HEK293 (cell line): ENCODE results near the gene EBF3.

Experiments used
- CTCF ChIA-PET: fragments of 350-600 bp; formaldehyde crosslinking; extraction: SDS; loops from one replicate; lab custom pipeline; 2021; ENCODE audit warnings: antibody characterized with exemption; lab: Yijun Ruan, JAX
- POLR2A ChIA-PET: fragments of 300-600 bp; formaldehyde crosslinking; extraction: SDS; loops from one replicate; lab custom pipeline; 2020; ENCODE audit warnings: antibody characterized with exemption, inconsistent platforms; lab: Yijun Ruan, JAX
- H3K27ac ChIP-seq: fragments of 200-500 bp; sonication (Bioruptor generic); 2 replicates; pipeline ENCODE4 v1.5.1; 2014; ENCODE audit warnings: low read depth, low read length, control low read depth, inconsistent platforms; ENCODE audit errors: extremely low read depth
- H3K36me3 ChIP-seq, 2 experiments: fragments of 200-500 bp in 1 of 2; sonication (Bioruptor generic) in 1 of 2; 1 replicate in 1 of 2; 2 replicates in 1 of 2; pipeline ENCODE4 v1.5.1; 2014 to 2017; ENCODE audit warnings: inconsistent platforms in 2 of 2, low read length in 2 of 2; ENCODE audit not compliant: control insufficient read depth in 2 of 2, insufficient read depth in 1 of 2
- H3K4me1 ChIP-seq: fragments of 200-500 bp; sonication (Bioruptor generic); 2 replicates; pipeline ENCODE4 v1.5.1; 2014; ENCODE audit warnings: mild to moderate bottlenecking, low read length, inconsistent platforms; ENCODE audit not compliant: control insufficient read depth, insufficient read depth
- H3K4me3 ChIP-seq: 2 replicates; pipeline ENCODE4 v1.5.1; 2011; ENCODE audit warnings: low read depth, mild to moderate bottlenecking, control low read depth, low read length, moderate library complexity
- H3K9me3 ChIP-seq: fragments of 200-500 bp; sonication (Bioruptor generic); 2 replicates; pipeline ENCODE4 v1.5.1; 2014; ENCODE audit warnings: low read depth, low read length, inconsistent platforms; ENCODE audit not compliant: control insufficient read depth, insufficient read depth
- BCL11A ChIP-seq: fragments of 450-650 bp; formaldehyde crosslinking; IDR thresholded peaks from 2 replicates; pipeline ENCODE4 v1.5.1; 2016; ENCODE audit warnings: low read depth, missing biosample characterization, missing genetic modification characterization
- IKZF3 ChIP-seq: fragments of 450-650 bp; IDR thresholded peaks from 2 replicates; pipeline ENCODE4 v1.5.0; 2018; ENCODE audit warnings: missing biosample characterization, mild to moderate bottlenecking, missing genetic modification characterization, moderate library complexity
- TSHZ1 ChIP-seq: fragments of 450-650 bp; formaldehyde crosslinking; IDR thresholded peaks from 2 replicates; pipeline ENCODE4 v1.5.1; 2016; ENCODE audit warnings: missing biosample characterization, missing genetic modification characterization, borderline replicate concordance
- ZBTB7A ChIP-seq: fragments of 450-650 bp; formaldehyde crosslinking; IDR thresholded peaks from 2 replicates; pipeline ENCODE4 v1.5.1; 2016; ENCODE audit warnings: low read depth, missing biosample characterization, missing genetic modification characterization
- ZEB2 ChIP-seq: fragments of 450-650 bp; formaldehyde crosslinking; IDR thresholded peaks from 2 replicates; pipeline ENCODE4 v1.5.1; 2016; ENCODE audit warnings: missing biosample characterization, missing genetic modification characterization
- ZFP37 ChIP-seq: fragments of 450-650 bp; formaldehyde crosslinking; IDR thresholded peaks from 2 replicates; pipeline ENCODE4 v1.5.1; 2016; ENCODE audit warnings: missing biosample characterization, missing genetic modification characterization
- ZFP69B ChIP-seq: fragments of 450-650 bp; formaldehyde crosslinking; IDR thresholded peaks from 2 replicates; pipeline ENCODE4 v1.5.1; 2016; ENCODE audit warnings: missing biosample characterization, missing genetic modification characterization
- ZNF155 ChIP-seq: fragments of 450-650 bp; formaldehyde crosslinking; IDR thresholded peaks from 2 replicates; pipeline ENCODE4 v1.5.1; 2016; ENCODE audit warnings: missing biosample characterization, missing genetic modification characterization
- ZNF19 ChIP-seq: fragments of 450-650 bp; formaldehyde crosslinking; IDR thresholded peaks from 2 replicates; pipeline ENCODE4; 2016; ENCODE audit warnings: missing biosample characterization, missing genetic modification characterization, low read depth
- ZNF221 ChIP-seq: fragments of 450-650 bp; formaldehyde crosslinking; IDR thresholded peaks from 2 replicates; pipeline ENCODE4 v1.5.1; 2017; ENCODE audit warnings: missing biosample characterization, missing genetic modification characterization, borderline replicate concordance
- ZNF223 ChIP-seq: fragments of 450-650 bp; formaldehyde crosslinking; IDR thresholded peaks from 2 replicates; pipeline ENCODE4 v1.5.1; 2016; ENCODE audit warnings: missing biosample characterization, missing genetic modification characterization
- ZNF23 ChIP-seq: fragments of 450-650 bp; formaldehyde crosslinking; IDR thresholded peaks from 2 replicates; pipeline ENCODE4 v1.5.1; 2016; ENCODE audit warnings: missing biosample characterization, missing genetic modification characterization, borderline replicate concordance
- ZNF280D ChIP-seq: fragments of 450-650 bp; formaldehyde crosslinking; IDR thresholded peaks from 2 replicates; pipeline ENCODE4 v1.5.1; 2016; ENCODE audit warnings: missing biosample characterization, missing genetic modification characterization
- ZNF335 ChIP-seq: fragments of 450-650 bp; formaldehyde crosslinking; conservative IDR thresholded peaks from 2 replicates; pipeline ENCODE4 v1.5.1; 2016; ENCODE audit warnings: missing biosample characterization, missing genetic modification characterization
- ZNF423 ChIP-seq: fragments of 450-650 bp; formaldehyde crosslinking; IDR thresholded peaks from 2 replicates; pipeline ENCODE4 v1.5.1; 2016; ENCODE audit warnings: missing biosample characterization, missing genetic modification characterization
- ZNF629 ChIP-seq: fragments of 450-650 bp; formaldehyde crosslinking; IDR thresholded peaks from 2 replicates; pipeline ENCODE4 v1.5.1; 2017; ENCODE audit warnings: missing biosample characterization, missing genetic modification characterization
- ZNF639 ChIP-seq: fragments of 450-650 bp; formaldehyde crosslinking; IDR thresholded peaks from 2 replicates; pipeline ENCODE4 v1.5.1; 2016; ENCODE audit warnings: missing biosample characterization, missing genetic modification characterization
- TF ChIP-seq, protein P1 (sequence below): fragments of 450-650 bp; formaldehyde crosslinking; IDR thresholded peaks from 2 replicates; pipeline ENCODE4 v1.5.1; 2016; ENCODE audit warnings: missing biosample characterization, missing genetic modification characterization
- TF ChIP-seq, protein P2 (sequence below): fragments of 450-650 bp; formaldehyde crosslinking; IDR thresholded peaks from 2 replicates; pipeline ENCODE4 v1.5.1; 2016; ENCODE audit warnings: missing biosample characterization, missing genetic modification characterization
- TF ChIP-seq, protein P3 (sequence below): fragments of 450-650 bp; formaldehyde crosslinking; conservative IDR thresholded peaks from 2 replicates; pipeline ENCODE4 v1.5.1; 2016; ENCODE audit warnings: low read depth, missing biosample characterization, missing genetic modification characterization
- TF ChIP-seq, protein P4 (sequence below): fragments of 450-650 bp; formaldehyde crosslinking; IDR thresholded peaks from 2 replicates; pipeline ENCODE4 v1.5.1; 2016; ENCODE audit warnings: missing biosample characterization, missing genetic modification characterization

EBF3 gene

DNA sequence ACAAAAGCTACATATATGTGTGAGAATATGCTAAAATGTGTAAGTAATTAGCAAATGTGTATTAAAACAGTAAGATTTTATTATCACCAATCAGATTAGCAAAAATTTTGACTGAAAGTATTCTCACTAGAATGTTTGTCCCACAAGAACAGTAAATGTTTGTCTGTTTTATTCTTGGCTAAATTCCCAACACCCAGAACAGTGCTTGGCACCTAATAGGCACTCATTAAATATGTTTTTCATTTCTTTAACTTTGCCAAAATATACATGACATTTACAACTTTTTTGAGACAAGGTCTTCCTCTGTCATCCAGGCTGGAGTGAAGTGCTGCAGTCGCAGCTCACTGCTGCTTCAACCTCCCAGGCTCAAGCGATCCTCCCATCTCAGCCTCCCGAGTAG is 143.6 kb downstream of the EBF3 start (continued):
- no peak for TF ChIP-seq ZEB2 (tag by site-specific recombination)
- TF ChIP-seq ZNF223: no peak
- TF ChIP-seq ZBTB7A (tag by site-specific recombination): no peak
- no peak for TF ChIP-seq TSHZ1 (tag by site-specific recombination)
- TF ChIP-seq ZNF19: no peak
- TF ChIP-seq, protein P1, sequence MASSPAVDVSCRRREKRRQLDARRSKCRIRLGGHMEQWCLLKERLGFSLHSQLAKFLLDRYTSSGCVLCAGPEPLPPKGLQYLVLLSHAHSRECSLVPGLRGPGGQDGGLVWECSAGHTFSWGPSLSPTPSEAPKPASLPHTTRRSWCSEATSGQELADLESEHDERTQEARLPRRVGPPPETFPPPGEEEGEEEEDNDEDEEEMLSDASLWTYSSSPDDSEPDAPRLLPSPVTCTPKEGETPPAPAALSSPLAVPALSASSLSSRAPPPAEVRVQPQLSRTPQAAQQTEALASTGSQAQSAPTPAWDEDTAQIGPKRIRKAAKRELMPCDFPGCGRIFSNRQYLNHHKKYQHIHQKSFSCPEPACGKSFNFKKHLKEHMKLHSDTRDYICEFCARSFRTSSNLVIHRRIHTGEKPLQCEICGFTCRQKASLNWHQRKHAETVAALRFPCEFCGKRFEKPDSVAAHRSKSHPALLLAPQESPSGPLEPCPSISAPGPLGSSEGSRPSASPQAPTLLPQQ: no peak
- no peak for TF ChIP-seq ZNF221 (tag by site-specific recombination)
- TF ChIP-seq ZNF280D (tag by site-specific recombination): no peak
- TF ChIP-seq ZNF335: no peak

DNA sequence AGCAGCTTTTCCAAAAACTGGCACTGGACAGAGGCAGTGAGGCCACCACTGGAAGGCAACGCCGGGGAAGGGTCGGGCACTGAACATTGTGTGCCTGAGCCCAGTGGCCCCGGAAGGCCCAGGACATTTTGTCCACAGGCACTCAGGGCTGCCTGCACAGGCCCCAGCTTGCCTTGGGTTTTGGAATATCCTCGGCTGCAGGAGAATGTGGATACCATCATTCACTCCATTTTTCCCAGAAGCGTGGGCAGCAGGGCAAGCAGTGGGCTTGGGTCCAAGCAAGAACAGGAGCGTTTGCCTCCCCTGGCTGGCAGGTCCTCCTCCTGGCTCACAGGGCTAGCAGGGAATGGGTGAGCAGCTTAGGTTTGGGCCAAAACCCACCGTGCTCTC is 147.4 kb downstream of the EBF3 start:
- Histone ChIP-seq H3K4me1 (no peaks in the 10 kb centered on the region), H3K27ac (no peak overlapping the region), H3K36me3 (no peaks in the 10 kb centered on the region), H3K9me3 (no peaks in the 10 kb centered on the region), H3K4me3 (no peak overlapping the region)
- ChIA-PET CTCF (interaction anchor here (0.5 kb wide), 1 partner anchor 710 kb away, joined by 3 read pairs; no protein-coding TSS in a partner anchor), POLR2A (no interaction called here)
- TF ChIP-seq ZNF423 (tag by site-specific recombination): no peak
- TF ChIP-seq ZNF23 (tag by site-specific recombination): no peak
- TF ChIP-seq ZNF639: no peak
- no peak for TF ChIP-seq ZNF629 (tag by site-specific recombination)
- TF ChIP-seq IKZF3 (tag by site-specific recombination): no peak
- TF ChIP-seq, protein P2, sequence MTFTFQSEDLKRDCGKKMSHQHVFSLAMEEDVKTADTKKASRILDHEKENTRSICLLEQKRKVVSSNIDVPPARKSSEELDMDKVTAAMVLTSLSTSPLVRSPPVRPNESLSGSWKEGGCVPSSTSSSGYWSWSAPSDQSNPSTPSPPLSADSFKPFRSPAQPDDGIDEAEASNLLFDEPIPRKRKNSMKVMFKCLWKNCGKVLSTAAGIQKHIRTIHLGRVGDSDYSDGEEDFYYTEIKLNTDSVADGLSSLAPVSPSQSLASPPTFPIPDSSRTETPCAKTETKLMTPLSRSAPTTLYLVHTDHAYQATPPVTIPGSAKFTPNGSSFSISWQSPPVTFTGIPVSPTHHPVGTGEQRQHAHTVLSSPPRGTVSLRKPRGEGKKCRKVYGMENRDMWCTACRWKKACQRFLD (tag by site-specific recombination): no peak
- TF ChIP-seq, protein P3, sequence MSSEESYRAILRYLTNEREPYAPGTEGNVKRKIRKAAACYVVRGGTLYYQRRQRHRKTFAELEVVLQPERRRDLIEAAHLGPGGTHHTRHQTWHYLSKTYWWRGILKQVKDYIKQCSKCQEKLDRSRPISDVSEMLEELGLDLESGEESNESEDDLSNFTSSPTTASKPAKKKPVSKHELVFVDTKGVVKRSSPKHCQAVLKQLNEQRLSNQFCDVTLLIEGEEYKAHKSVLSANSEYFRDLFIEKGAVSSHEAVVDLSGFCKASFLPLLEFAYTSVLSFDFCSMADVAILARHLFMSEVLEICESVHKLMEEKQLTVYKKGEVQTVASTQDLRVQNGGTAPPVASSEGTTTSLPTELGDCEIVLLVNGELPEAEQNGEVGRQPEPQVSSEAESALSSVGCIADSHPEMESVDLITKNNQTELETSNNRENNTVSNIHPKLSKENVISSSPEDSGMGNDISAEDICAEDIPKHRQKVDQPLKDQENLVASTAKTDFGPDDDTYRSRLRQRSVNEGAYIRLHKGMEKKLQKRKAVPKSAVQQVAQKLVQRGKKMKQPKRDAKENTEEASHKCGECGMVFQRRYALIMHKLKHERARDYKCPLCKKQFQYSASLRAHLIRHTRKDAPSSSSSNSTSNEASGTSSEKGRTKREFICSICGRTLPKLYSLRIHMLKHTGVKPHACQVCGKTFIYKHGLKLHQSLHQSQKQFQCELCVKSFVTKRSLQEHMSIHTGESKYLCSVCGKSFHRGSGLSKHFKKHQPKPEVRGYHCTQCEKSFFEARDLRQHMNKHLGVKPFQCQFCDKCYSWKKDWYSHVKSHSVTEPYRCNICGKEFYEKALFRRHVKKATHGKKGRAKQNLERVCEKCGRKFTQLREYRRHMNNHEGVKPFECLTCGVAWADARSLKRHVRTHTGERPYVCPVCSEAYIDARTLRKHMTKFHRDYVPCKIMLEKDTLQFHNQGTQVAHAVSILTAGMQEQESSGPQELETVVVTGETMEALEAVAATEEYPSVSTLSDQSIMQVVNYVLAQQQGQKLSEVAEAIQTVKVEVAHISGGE (tag by site-specific recombination): no peak
- TF ChIP-seq, protein P4, sequence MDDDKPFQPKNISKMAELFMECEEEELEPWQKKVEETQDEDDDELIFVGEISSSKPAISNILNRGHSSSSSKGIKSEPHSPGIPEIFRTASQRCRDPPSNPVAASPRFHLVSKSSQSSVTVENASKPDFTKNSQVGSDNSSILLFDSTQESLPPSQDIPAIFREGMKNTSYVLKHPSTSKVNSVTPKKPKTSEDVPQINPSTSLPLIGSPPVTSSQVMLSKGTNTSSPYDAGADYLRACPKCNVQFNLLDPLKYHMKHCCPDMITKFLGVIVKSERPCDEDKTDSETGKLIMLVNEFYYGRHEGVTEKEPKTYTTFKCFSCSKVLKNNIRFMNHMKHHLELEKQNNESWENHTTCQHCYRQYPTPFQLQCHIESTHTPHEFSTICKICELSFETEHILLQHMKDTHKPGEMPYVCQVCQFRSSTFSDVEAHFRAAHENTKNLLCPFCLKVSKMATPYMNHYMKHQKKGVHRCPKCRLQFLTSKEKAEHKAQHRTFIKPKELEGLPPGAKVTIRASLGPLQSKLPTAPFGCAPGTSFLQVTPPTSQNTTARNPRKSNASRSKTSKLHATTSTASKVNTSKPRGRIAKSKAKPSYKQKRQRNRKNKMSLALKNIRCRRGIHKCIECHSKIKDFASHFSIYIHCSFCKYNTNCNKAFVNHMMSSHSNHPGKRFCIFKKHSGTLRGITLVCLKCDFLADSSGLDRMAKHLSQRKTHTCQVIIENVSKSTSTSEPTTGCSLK (tag by site-specific recombination): no peak
- TF ChIP-seq ZBTB7A (tag by site-specific recombination): no peak
- no peak for TF ChIP-seq ZNF155 (tag by site-specific recombination)
- TF ChIP-seq ZFP69B (tag by site-specific recombination): no peak
- no peak for TF ChIP-seq ZFP37 (tag by site-specific recombination)
- no peak for TF ChIP-seq BCL11A (tag by site-specific recombination)
